Measurements from ENCODE around the gene TST.

TST gene

DNA sequence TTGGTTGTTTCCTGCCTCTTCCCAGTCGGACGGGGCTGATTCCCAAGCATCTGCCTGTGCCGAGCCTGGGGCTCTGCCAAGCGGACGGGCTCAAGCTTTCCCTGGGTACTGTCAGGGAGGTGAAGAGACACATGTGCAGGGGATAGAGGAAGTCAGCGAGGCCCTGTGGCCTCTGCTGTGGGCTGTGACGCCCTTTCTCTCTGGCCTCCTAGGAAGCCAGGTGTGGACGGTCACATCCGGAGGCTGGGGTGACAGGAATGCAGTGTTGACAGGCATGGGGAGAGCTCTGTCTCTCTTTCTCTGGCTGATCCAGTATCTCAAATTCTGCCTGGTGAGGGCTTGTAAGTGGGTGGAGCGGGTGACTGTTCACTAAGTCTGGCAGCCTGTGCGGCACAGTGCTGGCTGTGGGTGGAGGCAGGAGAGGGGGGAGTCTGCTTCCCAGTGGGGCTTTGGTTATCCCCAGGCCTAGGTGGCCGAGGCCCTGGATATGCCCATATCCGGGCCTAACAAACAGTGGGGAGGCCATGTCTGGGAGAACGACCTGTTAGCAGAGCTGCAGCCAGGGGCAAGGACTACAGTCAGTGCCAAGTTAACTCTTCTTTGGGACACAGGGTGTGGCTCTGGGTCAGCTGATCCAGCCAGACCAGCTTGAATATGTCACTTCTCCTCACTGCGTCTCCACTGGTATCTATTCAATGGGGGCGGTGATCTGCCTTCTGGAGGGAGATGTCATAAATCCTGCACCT is 34.2 kb upstream of the TST start:
- no peak for DNase-seq

DNA sequence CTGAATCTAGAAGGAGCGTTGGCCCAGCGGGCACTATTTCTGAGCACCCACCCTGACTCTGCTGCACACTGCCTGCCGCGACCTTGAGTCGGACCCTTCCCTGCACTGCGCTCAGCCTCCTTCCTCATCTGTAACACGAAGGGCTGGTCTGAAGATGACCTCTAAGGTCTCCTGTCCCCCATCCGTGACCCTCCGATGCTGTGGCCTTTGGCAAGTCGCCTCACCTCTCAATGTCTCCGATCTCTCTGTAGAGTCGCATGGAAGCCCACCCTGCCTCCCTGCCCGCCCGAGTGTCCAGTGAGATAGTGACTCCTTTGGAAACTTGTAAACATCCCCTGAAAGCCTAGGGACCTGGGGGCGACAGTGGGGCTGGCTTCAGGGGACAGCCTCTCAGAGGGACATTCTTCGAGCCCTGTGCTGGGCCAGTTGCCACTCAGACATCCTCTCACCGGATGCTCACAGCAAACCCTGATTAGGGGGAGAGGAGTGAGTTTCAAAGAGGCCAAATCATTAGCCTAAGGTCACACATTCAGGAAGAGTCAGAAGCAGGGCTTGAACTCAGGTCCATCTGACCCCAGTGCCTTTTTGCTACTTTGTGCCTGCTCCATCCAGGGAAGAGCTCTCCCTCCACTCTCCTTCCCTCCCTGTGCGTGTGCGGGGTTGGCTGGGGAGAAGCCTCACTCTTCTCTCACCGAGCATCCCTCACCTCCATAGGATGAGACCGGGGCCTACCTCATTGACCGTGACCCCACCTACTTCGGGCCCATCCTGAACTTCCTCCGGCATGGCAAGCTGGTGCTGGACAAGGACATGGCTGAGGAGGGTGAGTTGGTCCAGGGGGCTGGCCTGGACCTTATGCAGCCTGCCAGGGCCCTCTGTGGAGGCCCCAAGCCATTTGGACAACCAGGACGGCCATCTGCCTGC is 33.4 kb upstream of the TST start:
- DNase-seq: no peak

DNA sequence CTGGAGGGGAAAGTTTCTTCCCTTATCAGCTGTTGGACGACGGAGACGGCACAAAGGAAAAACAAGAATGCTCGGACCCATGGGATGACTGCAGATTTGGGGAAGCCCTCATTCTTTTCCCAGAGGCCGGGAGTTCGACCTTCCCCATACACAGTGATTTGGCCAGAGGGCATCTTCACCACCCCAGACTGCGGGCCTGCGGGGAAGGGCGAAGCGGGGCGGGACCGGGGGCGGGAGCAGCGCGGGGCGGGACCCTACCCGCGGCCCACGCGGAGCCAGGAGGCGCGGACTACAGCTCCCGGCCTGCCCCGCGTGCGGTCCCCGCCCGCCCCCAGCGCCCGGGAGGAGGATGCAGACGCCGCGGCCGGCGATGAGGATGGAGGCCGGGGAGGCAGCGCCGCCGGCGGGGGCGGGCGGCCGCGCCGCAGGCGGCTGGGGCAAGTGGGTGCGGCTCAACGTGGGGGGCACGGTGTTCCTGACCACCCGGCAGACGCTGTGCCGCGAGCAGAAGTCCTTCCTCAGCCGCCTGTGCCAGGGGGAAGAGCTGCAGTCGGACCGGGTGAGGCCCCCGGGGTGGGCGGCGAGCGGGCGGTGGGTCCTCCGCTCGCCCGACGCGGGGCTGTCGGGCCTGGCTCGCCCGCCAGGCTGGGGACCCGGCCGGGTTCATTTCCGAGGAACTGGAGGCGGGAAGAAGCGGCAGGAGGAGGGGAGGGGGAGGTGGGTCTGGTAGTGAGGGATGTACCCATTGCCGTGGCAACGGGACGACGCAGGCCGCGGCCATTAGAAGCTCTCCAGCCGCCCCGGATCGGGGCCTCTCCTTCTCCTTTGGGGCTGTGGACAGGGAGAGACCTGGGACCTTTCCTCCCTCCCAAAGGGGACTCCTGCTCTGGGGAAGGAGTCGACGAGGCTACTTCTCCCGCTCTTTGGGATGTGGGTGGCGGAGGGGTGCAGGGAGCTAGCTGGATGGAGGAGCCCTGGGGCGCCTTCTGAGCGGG is 32.4 kb upstream of the TST start, which contains the start of gene KCTD17:
TSS of gene KCTD17 (plus strand) at position 352 of the 995 bp plus-strand sequence. CDS start at position 371, 19 bp downstream.
- peak; percentile 66 for DNase-seq

DNA sequence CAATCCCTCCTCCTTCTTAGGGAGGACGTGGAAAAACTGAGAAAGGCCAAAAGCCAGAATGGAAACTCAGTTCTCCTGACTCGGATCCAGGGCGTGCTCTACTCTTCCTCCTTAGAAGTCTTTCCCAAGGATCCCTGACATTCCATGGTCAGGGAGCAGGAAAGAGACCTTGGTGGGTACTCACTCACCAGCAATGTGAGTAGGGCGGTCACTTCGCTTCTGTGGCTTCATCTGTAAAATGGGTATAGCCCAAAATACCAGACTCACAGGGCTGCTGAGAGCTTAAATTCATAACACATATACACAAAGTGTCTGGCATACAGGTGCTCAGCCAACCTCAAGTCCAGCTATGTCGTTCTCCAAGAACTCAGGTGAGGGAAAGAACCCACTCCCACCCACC is 31.7 kb upstream of the TST start:
- no peak for DNase-seq

DNA sequence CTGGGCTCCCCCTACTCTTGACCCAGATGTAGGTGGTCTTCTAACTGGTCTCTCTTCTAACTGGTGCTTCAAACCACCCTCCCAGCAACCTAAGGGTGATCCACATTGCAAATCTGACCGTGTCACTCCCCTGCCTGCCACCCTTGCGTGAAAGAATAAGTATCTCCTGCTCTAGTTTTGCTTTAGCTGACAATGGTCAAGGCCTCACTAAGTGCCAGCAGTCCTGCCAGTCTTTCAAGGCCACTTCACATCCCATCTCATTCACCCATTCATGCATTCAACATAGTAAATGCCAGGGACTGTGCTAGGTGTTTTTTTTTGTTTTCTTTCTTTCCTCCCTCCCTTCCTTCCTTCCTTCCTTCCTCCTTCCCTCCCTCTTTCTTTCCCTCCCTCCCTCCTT is 30.0 kb upstream of the TST start:
- DNase-seq: no peak

DNA sequence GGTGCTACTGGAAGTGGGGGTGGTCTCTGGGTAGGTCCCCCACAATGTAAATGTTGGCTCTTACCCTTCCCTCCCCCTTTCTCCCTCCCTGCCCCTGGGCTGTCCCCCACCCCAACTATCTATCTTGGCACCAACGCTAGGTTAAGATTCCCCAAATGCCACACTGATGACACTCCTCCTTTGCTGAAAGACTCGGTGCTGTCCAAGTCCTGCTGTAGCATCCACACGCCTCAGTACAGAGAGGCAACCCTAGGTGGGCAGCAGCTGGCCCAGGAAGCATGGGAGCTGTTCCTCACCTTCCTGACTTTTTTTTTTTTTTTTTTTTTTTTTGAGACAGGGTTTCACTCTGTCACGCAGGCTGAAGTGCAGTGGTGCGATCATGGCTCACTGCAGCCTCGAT is 28.9 kb upstream of the TST start:
- DNase-seq: no peak

DNA sequence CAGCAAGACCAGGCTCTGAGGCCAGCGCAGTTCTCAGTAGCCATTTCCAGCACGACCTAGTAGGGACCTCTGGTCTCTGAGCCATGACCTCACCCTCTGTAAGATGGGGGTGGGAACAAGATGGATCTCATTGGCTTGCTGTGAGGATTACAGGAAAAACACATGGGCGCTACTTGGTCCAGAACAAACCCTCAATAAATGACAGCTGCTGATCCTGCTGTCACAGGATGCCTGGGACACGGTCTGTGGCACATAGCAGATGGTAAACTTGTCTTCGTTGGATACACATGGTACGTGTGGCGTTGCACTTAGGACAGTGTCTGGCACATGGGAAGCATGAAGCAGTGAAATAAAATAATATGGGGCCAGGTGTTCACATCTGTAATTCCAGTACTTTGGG is 27.8 kb upstream of the TST start:
- DNase-seq: no peak

DNA sequence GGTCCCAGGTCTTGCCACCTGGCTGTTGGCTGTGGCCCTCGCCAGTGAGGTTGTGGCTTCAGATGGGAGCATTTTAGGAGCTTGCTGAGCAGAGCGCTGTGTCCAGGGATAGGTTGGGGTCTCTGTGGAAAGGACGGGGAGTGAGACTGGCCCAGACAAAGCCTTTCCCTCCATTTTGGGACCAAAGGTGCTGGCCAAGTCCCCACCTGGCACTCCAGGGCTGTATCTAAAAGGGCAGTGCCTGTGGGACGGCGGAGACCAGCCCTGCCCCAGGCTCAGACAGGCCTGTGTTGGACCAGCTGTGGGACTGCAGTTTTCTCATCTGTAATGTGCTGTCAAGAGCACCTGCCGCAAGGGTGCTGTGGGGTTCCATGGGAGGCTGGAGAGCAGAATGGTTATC is 27.3 kb upstream of the TST start:
- DNase-seq: no peak

DNA sequence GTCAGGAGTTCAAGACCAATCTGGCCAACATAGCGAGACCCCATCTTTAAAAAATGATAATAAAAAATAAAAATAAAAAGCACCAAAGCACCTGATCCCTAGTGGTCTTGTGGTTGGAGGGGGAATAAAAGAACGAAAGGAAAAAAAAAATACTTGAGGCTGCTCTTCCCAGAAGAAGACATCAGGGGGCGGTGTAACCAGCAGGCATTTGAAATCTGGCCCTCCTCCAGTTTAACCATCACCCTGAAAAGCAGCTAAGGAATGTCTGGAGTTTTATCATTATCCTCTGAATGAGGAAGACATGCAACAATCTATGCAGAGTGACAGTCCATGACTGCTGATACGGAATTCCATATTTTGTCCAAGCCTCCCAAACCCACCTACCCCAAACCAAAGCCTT is 26.7 kb upstream of the TST start:
- DNase-seq: no peak

DNA sequence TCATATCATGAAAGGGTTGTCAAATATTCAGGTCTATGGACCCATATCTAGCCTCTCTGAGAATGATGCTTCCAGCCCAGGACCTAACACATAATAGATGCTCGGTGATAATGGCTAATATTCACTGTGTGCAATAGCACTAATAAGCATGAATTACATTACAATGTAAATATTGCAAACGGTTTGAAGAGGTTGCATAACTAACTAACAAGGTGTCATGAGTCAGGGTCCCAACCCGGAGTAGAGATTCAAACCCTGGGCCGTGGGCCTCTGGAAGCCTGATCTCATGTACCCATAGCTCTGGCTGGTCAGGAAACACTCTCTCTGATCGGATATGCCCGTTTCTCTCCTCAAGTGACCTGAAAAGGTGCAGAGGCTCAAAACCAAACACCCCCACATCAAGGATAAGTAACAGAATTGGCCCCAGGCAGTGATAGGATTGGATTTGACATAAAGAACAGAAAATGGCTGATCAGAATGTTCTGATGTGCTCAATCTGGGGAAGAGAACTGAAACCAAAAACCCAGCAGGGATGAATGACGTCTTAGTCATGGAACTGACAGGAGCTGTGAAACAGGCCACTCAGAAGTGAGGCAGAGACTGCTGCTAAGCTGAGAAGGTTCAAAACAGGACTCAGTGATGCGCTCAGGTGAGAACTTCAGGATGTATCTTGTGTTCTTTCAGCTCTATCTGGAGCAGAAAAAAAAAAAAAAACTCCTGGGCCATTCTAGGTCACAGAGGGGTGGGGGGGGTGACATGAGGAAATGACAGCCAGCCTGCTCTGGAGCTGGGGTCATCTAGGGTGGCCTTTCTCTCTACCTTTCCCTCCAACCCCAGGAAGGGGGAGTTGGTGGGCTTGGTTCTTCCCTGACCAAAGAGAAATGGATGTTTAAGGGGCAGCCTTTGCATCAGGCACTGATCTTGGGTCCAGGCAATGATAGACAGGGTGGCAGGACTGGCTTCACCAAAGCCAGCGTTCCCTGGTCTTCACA is 25.7 kb upstream of the TST start:
- DNase-seq: no peak

DNA sequence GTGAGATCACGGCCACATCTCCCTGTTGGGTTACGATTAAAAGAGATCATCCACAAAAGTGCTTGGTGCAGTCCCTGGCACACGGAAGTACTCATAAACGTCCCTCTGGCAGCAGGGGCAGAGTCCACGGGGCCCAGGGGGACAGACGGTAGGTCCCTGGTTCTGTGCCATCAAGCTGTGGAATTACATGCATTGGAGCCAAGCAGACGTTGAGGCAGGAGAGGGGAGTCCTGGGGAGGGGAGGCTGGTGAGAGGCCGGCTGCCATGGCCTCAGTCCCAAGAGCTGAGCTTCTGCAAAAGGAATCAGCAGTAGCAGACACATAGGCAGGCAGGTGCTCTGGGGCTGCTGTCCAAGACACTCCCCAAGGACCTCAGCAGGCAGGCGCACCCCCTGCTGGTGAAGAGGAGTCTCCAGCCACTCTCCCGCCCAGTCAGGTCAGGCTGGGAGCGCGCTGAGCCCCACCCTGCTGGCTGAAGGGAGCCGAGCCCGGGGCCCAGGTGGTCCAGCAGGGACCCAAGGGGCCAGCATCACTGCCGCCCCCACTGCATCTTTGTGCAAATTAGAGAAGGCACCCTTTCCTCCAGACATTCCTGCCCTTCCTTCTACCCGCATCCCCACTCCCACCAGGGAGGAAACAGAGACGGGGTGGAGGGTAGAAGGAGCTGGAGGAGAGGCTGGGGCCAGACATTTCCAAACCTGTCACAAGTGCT is 24.7 kb upstream of the TST start:
- no peak for DNase-seq

DNA sequence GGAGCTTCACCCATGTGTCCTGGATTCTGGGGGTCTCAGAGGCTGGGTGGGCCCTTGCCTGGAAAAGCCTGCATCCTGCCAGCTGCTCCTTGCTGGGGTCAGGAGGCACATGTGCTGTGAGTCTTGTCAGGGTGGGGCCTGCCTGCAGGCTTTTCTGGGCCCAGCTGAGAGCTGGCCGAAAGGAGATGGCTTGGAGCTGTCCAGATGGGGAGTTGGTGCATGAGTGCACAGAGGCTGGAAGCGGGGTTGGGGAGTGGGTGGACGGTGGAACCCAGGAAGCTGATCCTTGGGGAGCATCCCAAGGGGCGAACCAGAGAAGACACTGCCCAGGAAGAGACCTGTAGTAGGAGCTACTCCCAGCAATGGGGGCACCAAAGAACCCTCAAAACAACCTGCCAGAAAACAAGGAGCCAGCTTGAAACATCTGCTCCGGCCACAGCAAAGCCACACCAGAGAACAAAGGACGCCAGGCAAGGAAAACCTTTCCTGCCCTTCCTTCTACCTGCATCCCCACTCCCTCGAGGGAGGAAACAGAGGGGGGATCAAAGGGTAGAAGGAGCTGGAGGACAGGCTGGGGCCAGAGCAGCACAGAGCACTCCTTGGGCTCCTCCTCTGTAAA is 24.1 kb upstream of the TST start:
- DNase-seq: no peak

DNA sequence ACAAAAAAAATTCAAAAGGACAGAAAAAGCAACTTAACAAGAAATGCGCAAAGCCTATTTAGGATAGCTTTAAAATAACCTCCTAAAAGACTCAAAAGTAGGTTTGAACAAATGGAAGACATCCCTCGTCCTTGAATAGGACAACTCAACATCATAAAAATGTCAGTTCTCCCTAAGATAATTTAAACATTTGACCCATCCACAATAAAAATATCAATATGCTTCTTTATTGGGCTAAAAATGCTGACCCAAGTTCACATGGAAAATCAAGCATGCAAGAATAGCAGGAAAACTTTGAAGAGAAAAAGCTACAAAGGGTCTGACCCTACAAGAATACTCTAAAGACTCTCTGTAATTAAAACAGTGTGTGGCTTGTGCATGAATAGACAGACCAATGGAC is 20.2 kb upstream of the TST start:
- DNase-seq: no peak

DNA sequence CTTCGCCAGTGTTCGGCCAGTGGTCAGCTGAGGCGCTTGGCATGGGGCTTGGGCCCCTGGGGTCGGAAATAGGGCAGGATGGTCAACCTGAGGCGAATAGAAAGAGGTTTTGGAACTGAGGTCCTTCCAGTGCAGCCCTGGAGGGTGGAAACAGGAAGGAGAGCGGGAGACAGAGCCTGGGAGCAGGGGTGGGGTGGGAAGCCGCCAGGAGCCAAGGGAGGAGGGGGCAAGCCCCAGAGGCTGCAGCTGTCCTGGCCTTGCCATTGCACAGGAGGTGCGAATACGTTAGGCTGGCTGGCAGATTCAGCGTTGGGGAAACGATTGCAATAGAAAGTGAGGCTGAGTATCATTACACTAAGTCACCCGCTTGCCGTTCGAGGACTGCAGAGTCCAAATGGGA is 18.4 kb upstream of the TST start:
- no peak for DNase-seq

DNA sequence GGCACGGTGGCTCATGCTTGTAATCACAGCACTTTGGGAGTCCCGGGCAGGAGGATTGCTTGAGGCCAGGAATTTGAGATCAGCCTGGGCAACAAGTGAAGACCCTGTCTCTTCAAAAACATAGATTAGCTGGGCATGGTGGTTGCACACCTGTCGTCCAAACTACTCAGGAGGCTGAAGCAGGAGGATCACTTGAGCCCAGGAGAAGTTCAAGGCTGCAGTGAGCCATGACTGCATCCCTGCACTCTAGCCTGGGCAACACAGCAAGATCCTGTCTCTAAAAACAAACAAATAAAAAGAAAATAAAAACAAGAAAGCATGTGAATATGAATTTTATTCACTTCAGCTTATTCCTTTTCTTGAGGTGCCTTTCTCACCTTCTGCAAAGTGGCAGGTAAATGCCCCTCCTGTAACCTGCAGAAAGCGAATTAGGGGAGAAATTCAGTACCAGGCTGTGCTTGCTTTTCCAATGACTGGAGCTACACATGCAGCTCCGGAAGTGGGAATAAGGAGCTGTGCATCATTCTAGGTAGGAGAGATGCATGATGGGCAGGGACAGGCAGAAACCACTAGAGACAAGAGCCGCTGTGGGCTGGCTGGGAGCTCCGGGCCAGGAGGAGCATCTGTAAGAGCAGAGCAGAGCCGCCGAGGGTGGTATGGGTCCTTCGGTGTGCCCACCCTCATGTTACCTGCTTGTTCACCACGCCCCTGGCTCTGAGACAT is 17.6 kb upstream of the TST start:
- no peak for DNase-seq

DNA sequence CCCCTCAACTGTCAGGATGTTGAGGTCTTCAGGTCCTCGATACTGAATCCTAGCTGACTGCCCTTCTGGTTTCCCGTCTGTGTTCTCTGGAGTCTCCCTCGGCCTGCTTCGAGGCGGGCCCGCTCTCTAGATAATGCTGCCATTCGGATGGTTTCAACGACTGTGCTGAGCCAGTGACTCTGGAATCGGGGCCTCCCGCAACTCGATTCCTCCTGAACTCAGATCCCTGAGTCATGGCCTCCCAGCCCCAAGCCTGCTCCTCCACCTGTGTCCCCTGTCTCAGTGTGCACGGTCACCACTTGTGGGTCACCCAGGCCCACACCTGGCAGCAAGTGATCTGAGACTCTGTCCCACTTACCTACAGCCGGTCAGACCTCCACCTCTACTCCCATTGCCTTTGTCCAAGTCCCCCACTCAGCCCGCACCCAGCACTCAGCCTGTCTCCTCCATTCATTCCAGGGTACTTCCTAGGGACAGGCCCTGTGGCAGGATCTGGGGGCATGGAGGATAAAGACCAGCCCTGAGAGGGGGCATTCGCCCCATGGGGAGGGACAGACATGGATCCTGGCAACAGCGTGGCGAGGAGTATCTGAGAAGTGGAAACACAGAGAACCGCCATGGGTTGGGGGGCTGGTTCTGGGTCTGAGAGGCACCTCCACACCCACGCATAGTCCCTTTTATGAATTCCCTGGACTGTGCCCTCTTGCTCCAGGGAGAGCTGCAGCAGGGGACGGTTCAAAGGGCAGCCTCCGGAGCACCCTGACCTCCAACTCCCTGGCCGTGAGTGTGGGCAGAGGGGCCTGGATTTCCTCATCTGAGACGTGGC is 14.6 kb upstream of the TST start:
- DNase-seq: no peak

DNA sequence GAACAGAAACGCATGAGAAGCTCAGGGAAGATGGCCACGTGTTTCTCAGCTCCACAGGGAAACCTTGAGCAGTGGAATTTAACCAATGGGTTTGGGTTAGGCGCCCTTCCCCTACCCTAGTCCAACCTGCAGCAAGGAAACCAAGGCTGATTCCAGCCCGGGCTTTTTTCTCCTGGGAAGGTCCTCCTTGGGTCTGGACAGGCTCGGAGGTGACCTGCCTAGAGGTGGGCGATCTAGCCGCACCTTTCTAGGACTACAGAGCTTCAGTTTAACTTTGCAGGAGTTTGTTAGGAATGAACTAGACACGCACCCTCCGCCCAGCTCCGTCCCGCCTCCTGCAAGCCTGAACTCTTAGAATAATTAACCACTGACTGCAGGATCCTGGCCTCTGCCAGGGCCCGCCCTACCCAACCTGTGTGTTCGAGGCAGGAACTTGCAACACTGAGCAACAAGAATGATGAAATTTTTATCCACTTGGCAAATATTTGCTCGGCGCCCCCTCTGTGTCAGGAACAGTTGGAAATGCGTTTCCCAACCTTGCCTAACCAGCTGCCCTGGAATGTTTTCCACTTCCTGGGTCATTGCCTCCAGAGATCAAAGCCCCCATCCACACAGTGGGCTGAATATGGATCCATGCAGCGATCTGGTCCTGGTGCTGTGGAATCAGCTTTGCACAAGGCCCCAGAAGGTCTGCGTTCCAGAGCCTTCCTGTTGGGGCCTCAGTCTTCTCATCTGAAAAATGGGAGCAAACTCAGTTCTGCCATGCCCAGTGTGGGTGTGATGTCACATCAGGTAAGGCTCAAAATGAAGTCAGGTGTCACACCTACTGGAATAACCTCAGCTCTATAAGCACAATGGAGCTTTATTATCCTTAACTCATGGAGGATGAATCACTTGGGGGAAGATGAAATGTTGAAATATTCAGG is 13.6 kb upstream of the TST start:
- no peak for DNase-seq

DNA sequence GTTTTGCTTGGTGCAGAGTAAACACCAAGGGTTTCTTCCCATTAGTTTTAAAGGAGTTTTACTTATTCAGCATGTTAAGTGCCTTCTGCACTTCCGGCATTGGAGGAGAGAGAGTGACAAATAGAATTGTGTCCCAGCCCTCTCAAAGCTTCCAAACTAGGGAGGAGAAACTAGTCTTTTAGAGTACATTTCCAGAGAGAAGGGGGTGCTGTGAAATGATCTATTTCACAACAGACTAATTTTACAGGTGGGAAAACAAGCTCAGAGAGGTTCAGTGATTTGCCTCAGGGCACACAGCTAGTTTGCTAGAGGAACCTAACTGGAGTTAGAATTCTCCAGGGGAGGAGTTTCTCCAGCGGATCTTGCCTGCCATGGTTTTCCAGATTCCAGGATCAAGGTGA is 12.9 kb upstream of the TST start:
- DNase-seq: no peak
